GM18520 (cell line): Measurements from ENCODE around the gene CDC37.

ENCODE experiments used
- ATAC-seq: cut with Tn5 transposase; IDR thresholded peaks from one replicate; pipeline ENCODE4 v1.9.1; 2021; ENCODE audit not compliant: unreplicated experiment

CDC37 gene

DNA sequence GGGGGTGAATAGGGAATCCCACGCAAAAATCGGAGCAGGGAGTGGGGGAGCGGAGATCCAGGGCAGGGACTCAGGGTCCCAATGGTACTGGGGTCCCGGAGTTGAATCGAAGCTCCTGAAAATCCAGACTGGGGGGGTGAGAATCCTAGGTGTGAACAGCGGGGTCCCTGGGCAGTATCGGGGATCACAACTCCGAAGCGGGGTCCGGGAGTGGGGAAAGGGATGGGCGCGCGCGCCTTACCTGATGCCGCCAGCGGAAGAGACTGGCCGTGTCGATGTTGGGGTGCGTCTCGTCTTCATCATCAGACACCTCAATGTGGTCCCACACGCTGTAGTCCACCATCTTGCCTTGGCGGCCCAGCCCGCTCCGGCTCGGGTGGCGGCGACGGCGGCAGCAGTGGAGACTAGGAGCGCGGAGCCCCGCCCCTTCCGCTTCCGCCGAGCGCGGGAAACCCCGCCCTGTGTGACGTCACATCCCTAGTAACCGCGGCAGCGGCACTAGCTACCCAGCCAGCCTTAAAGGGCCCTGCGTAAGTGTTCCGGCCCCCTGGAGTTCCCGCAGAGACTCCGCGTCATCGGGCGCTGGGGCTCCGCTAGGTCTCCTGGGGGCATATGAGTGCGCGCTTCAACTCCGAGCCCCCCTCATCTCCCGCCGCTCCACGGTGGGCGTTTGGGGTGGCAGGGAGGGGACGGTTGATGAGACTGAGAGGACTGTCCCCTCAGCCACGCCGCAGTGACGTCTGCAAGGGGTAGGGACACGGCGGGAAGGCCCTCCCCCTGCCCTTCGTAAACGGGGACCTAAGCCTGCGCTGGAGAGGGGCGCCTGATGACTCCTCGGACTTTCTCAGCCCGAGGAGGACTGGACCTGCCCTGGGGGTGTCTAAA is at the start of gene CDC37:
CDC37 (minus strand) TSS at position 406 of the 885 bp plus-strand sequence; CDS start at position 343, 63 bp downstream.
- ATAC-seq: peak; percentile 77

DNA sequence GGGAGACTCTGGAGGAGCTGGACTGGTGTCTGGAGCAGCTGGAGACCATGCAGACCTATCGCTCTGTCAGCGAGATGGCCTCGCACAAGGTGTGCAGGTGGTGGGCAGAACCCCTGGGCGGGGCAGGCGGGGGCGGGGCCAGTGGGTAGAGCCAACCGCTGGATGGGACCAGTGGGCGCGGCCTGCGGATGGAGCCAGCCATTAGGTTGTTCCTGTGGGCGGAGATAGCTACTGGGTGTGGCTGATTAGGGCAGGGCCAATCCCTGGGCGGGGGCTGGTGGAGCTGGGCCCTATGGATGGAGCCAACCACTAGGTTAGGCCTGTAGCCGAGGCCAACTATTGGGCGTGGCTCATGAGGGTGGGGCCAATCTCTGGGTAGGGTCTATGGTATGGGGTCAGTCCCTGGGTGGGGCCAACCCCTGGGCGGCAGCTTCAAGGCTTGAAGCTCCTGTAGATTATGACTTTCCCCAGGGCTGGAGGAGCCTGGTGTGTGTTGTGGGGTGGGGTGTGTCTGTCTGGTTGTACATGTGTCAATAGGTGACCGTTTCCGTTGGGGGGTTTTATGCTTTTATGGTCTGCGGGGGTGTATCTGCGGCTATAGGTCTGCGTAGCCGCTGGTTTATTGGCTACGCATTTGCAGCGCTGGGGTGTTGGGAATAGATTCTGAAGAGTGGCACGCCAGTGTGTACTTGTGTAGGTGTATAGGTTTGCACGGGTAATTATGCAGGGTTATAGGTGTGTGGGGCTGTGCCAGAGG is 47.7 kb upstream of the CDC37 start:
- ATAC-seq: no peak

DNA sequence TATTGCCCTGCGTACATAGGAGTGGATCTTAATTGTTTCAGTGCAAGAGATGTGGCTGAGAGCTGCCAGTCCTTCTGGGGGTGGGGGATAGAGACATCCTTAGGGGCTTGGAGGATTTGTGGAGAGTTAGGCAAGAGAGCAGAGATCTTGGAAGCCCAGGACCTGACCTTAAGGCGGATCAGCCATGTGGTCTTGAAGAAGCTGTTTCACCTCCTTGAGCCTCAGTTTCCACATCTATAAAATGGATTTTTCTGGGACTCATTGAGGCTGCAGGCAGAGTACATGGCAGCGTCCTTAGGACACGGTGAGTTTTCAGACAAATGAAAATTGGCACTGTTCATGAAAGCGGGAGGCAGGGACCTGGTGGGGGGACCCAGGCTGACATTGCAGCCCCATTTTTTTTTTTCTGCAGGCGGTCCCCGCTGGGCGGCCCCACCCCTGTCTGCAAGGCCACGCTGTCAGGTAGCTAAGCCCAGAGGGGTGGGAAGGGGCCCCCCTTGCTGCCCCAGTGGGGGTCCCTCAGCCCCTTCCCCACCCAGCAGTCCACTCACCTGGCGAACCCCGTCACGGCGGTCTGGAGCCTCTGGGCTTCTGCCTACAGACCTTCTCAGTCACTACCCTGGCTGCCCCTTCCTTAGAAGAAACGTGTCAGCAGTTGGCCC is 47.0 kb upstream of the CDC37 start:
- ATAC-seq: no peak

DNA sequence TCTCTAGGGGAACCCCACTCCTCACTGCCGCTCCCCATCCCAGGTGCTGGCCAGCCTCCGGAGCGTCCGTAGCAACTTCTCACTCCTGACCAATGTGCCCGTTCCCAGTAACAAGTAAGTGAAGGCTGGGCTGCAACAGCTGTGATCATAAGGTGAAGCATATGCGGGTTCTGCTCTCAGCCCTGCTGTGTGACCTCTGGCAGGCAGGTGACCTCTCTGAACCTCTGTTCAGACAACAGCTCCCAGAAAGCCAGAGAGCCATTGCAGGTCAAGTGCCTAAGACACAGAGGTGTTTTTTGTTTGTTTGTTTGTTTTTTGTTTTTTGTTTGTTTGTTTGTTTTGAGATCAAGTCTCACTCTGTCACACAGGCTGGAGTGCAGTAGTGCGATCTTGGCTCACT is 45.7 kb upstream of the CDC37 start:
- ATAC-seq: no peak

DNA sequence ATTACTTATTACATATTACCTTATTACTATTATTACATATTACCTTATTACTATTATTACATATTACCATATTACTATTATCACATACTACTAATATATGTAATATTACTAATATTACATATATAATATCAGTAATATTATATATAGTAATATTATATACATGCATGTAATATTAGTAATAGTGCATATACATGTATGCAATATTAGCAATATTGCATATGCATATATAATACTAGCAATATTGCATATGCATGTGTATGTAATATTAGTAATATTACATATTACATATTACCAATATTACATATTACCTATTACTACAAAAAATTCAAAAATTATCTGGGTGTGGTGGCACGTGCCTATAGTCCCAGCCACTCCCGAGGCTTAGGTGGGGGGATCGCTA is 39.4 kb upstream of the CDC37 start:
- ATAC-seq: no peak

DNA sequence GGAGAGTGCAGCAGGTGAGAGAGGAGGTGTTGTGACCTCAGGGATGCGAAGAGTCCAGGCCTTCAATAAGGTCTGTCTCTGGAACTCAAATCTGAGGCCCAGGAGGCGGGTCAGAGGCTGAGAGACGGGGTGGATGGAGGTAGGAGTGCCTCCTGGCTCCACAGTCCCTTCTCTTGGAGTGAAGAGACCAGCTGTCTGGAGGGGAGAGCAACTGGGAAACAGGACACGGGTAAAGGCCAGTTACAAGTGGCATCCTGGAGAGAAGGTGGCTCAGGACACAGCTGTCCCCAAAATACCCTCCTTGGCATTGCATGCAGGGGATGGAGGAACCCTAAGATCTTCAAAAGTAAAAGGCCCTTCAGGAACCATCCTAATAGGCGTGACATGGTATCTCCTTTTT is 36.2 kb upstream of the CDC37 start:
- ATAC-seq: no peak

DNA sequence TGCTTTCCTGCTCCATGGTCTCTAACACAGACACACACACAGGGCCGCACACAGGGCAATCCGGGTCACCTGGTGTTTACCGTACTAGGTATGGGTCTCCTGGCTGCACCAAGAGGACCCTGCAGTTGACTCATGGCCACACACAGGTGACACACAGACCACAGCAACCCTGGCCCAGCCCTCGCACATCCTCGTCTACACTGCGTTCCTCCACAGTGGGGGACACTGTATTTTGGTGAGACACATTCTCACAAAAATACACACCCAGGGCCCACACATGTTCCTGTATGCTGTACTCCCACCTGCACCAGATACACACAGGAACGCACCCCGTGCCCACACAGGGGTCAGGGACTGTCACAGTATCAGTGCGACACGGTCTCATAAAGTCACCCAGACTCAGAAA is 29.8 kb upstream of the CDC37 start:
- no peak for ATAC-seq

DNA sequence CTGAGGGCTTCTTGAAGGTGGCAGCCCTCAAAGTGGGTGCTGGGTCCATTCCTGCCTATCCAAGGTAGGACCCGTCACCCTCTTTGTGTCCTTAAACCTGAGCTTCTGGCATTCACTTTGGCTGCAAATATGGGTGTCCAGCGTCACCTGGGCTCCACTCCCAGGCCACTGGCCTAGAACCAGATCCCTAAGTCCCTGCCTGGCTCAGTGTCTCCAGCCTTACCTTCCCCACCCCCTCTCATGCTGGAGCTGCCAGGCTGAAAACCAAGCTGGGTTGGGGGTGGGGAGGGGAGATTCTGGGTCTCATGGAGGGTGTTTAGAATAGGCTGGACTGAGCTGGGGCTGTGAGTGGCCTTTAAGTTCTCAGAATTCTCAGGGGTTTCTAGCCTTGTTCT is 29.4 kb upstream of the CDC37 start:
- ATAC-seq: no peak

DNA sequence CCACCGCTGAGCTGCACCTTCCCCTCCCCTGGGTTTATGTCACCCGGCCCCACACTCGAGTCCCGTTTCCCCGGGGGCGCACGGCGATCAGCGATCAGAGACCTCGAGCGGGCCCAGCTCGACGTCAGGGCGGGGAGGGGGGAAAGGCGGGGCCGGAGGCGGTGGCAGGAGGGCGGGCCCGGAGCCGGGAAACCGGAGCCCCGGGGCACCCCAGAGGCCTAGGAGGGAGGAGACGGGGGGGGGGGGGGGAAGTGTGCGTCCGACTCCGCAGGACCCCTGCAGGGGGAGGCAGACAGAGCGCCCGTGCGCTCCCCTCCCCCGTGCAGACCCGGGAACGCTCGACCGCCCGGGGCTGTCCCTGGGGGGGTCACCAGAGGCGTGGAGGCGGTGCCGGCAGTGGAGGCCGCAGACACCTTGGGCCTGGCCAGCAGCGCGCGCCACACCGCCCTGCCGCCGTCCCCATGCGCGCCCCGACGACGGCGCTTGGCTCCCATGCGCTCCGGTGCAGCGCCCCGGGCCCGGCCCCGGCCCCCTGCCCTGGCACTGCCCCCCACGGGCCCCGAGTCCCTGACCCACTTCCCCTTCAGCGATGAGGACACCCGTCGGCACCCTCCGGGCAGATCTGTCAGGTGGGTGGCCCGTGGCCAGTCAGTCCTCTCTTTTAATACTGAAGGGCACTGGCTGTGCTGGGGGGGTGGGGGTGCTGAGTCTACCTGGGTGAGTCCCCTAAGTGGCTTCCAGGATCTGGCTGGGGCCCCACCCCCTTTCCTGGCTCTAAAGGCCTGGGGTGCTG is 28.8 kb upstream of the CDC37 start:
- ATAC-seq: no peak

DNA sequence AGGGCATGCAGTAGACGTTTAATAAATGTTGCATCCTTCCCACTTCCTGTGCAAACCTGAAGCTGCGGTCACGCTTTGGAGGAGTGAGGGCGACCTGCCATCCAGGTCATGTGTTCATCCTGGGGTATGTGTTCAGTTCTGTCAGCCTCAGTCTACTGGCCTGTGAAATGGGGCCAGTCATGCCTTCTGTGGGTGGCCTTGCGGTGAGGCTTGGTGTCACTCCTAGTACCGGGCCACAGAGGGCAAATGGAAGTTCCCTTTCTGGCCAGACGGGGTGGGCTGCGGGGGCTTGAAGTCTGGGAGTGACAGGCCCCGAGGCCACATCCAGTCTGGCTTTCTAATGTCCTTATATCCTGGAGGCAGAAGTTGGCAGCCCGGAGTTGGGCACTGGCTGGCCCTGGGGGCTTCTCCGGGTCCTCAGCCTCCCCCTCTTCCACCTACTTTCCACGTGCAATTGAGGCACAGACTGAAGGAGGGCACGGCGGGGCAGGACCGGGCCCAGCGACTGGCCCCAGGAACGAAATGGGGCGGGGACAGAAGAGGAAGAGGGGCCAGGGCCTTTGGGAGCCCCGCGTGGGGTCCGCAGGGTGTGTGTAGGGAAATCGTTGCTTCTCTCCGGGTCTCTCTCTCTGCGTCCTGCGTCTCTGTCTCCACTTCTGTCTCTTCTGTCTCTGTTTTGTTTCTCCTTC is 28.1 kb upstream of the CDC37 start:
- no peak for ATAC-seq

DNA sequence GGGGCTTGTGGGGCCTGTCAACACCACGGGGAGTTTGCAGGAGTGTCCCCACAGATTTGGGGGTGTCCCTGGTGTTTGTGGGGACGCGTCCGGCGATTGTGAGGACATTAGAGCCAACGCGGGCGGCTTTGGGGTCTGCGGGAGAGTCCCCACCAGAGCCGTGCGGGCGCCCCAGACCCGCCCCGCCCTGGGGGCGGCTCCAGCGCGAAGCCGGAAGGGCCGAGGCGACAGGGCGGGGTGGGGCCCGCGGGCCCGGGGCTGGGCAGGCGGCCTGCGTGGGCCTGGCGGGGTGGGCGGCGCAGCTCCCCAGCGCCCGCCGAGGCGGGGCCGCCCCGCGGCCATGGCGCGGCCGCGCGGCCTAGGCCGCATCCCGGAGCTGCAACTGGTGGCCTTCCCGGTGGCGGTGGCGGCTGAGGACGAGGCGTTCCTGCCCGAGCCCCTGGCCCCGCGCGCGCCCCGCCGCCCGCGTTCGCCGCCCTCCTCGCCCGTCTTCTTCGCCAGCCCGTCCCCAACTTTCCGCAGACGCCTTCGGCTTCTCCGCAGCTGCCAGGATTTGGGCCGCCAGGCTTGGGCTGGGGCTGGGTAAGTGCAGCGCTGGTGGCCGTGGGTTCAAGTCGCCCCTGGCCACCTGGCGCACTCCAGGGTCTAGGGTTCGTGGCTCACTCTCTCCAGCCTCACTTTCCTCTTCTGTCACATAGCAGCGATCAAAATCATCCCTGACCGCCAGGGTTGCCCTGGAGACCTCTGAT is 27.3 kb upstream of the CDC37 start:
- no peak for ATAC-seq

DNA sequence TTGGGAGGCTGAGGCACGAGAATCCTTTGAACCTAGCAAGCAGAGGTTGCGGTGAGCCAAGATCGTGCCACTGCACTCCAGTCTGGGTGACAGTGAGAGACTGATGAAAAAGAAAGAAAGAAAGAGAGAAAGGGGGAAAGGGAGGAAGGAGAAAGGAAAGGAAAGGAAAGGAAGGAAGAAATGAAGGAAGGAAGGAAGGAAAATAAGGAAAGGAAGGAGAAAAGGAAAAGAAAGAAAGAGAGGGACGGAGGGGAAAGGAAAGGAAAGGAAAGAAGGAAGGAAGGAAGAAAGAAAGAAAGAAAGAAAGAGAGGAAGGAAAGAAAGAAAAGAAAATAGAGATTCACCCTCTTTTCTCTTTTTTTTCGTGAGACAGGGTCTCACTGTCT is 25.6 kb upstream of the CDC37 start:
- ATAC-seq: no peak

DNA sequence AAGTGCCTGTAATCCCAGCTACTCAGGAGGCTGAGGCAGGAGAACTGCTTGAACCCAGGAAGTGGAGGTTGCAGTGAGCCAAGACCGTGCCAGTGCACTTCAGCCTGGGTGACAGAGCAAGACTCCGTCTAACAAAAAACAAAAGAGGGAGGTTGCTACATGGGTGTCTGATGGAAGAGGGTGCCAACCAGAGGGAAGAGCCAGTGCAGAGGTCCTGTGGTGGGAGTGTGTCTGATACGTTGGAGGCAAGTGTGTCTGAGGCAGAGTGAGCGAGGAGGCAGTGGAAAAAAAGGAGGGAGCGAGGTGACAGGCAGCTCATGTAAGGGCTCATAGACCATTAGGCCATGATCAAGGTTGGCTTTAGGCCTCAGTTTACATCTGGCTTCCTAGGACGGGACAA is 23.8 kb upstream of the CDC37 start:
- ATAC-seq: no peak

DNA sequence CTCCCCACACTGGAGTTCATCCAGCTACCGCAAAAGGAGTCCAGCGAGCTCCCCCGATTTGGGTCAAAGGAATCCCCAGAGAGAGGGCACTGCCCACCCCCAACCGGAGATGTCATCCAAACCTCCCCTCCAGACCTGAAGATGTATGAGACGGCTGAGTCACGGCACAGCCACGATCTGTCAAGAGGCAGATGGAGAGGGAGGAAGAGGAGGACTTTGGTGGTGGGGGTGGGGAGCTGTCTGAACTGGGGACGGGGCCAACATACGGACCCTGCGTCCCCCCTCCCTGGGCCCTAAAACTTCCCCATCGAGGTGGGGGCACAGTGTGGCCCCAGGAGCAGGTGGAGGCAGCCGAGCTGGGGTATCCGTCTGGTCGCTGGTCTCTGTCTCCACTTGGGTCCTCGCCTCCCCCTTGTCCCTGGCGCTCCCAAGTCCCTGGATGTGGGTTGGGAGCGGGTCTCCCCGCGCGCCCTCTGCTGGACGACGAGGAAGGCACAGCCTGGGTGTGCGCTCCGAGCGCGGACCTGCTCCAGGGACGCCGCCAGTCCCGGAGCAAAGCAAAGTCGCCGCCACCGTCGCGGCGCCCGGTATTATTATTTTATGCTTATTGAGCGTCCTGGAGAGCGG is 20.8 kb upstream of the CDC37 start:
- no peak for ATAC-seq

DNA sequence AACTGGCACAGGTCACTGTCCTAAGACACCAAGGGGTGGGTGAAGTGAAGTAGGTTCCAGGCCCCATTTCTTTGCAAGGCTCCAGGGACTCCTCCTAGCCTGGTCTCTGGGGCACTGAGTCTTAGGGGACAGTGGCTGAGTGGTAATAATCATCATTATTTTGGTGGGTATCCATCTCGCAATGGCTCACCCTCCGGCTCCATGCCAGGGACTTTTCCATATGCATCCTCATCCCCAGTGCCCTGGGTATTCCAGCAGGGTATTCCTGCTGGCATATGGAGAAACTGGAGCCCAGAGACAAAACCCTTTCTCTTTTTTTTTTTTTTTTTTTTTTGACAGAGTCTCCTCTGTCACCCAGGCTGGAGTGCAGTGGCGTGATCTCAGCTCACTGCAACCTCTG is 19.5 kb upstream of the CDC37 start:
- no peak for ATAC-seq

DNA sequence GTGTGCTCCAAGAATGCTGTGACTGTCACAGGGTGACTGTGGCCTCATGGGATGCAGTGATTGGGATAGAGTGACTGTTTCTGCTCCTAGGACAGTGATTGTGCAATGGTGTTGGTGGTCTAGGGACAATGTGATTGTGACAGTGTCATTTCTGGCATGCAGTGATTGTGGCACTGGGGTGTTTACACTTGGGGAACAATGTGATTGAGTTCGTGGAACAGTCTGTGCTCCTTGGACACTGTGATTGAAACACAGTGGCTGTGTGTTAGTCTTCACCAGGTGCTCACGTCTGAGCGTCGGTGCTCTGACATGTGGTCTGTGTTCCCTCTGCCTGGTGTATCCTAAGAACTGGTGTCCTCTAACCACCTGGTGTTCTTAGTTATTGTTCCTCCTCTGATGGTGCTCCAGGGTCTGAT is 18.7 kb upstream of the CDC37 start:
- ATAC-seq: no peak

DNA sequence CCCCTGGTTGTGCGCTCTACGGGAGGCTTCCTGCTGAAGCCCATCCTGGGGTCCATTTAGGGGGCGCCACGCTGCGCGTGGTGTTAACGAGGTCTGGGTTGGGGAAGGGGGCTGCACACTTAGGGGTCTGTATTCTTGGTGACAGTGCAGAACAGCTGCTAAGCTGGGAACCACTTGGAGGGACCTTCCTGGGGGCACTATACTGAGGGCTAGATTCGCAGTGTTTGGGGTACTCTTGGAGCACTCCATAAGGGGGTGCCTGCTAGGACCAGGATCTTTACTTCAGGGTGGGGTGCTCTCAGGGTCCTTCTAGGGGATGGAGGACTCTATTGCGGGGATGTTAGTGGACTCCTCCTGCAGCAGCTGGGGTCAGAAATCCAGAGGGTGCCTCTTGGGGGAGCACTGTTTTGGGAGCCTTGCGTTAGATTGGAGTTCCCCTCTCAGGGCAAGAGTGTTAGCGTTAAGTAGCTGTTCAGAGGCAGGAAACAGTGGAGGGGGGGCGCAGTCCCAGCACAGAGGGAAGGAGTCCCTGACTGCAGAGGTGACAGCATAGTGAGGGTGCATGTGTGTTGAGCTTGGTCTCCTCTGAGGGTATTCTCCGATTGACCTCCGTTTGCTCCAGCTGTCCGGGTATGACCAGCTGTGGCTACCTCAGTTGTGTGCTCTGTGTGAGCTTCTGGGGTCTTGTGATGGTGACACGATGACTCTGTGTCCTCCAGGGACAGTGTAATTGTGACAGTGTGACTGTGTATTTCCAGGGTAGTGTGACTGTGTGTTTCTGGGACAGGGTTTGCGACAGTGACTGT is 18.1 kb upstream of the CDC37 start:
- no peak for ATAC-seq

DNA sequence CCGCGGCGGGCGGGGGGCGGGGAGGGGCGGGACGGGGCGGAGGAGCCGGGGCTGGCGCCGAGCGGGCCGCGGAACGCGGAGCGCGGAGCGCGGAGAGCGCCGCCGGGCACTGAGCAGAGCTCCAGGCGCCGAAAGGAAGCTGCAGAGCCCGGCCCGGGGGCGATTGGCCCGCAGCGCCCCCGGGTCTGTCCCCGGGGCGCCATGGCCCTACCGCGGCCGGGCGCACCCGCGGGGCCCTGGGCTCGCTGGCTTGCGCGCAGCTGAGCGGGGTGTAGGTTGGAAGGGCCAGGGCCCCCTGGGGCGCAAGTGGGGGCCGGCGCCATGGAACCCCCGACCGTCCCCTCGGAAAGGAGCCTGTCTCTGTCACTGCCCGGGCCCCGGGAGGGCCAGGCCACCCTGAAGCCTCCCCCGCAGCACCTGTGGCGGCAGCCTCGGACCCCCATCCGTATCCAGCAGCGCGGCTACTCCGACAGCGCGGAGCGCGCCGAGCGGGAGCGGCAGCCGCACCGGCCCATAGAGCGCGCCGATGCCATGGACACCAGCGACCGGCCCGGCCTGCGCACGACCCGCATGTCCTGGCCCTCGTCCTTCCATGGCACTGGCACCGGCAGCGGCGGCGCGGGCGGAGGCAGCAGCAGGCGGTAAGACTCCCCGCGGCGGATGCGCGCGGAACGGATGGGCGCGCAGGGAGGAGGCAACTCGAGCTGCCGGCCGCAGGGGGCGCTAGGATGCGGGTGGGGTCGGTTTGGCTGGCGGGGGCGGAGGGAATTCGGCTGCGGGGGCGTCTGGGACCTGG is 17.3 kb upstream of the CDC37 start, which contains the start of gene PDE4A:
PDE4A (plus strand) TSS at position 95 of the 796 bp plus-strand sequence; CDS start at position 322, 227 bp downstream.
- ATAC-seq: no peak
